Fibroblast of the aortic adventitia (primary cell): ENCODE data around the gene CST9L. TPM values are rescaled to one million over a fixed set of nuclear protein-coding genes. Genes with fewer than 3 reads are reported as not detected.
"Not testable (repeated sequence)": the region's sequence is repeated elsewhere in the genome, so short reads cannot be mapped to it uniquely, and the experiment has no call there.

Source experiments
- DNase-seq: peaks from one replicate; pipeline ENCODE4 v3.0.0-alpha.2; 2010; ENCODE audit warnings: low read depth
- H3K4me3 ChIP-seq: 2 replicates; pipeline ENCODE4 v1.5.1; 2011; ENCODE audit warnings: low read depth, mild to moderate bottlenecking, control low read depth, low read length, moderate library complexity
- total RNA-seq: library from RNA; depleted of rRNA; stranded (reverse); fragments of >200 nt; gene quantifications from 2 replicates; pipeline ENCODE4 v1.2.3, GENCODE V29; 2012; ENCODE audit warnings: low replicate concordance
- TF ChIP-seq, protein P1 (sequence below): IDR thresholded peaks from 2 replicates; pipeline ENCODE4 v1.5.1; 2011; ENCODE audit warnings: mild to moderate bottlenecking, low read length, control low read depth, inconsistent platforms; ENCODE audit not compliant: insufficient read depth

The CST9L gene
- total RNA-seq, 1 donor, result not detected

DNA sequence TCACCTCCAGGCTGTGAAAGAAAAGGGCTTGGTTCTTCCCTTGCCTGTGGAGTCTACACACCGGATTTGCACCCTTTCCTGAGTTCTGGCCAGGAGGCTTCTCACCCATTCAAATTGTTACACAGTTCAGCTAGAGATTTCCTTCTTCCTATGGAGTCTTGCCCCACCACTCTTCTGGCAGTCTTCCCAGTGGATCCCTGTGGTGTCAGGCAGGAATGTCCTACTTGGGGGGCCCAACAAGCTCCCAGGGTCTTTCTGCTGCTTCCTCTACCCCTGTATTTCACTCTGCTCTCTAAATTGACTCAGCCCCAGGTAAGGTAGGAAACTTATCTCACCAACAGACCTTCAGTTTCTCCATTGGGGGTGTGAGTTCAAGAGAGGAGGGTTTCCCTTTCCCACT lies 14.0 kb upstream of the CST9L start:
- DNase-seq, result no peak
- TF ChIP-seq, protein P1, sequence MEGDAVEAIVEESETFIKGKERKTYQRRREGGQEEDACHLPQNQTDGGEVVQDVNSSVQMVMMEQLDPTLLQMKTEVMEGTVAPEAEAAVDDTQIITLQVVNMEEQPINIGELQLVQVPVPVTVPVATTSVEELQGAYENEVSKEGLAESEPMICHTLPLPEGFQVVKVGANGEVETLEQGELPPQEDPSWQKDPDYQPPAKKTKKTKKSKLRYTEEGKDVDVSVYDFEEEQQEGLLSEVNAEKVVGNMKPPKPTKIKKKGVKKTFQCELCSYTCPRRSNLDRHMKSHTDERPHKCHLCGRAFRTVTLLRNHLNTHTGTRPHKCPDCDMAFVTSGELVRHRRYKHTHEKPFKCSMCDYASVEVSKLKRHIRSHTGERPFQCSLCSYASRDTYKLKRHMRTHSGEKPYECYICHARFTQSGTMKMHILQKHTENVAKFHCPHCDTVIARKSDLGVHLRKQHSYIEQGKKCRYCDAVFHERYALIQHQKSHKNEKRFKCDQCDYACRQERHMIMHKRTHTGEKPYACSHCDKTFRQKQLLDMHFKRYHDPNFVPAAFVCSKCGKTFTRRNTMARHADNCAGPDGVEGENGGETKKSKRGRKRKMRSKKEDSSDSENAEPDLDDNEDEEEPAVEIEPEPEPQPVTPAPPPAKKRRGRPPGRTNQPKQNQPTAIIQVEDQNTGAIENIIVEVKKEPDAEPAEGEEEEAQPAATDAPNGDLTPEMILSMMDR, result no peak
- no peak overlapping the region for H3K4me3 ChIP-seq

DNA sequence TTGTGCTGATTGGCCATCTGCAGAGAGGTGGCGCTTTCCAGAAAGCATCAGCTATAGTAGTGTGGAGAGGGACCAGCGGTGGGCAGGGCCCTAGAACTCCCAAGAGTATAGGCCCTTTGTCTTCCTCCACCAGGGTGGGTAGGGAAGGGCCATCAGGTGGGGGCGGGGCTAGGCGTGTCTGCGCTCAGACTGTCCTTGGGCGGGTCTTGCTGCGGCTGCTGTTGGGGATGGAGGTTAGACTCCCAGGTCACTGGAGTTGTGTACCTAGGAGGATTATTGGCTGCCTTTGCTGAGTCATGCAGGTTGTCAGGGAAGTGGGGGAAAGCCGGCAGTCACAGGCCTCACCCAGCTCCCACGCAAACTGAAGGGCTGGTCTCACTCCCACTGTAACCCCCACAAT lies 13.5 kb upstream of the CST9L start:
- H3K4me3 ChIP-seq, DNase-seq: not testable (repeated sequence)

DNA sequence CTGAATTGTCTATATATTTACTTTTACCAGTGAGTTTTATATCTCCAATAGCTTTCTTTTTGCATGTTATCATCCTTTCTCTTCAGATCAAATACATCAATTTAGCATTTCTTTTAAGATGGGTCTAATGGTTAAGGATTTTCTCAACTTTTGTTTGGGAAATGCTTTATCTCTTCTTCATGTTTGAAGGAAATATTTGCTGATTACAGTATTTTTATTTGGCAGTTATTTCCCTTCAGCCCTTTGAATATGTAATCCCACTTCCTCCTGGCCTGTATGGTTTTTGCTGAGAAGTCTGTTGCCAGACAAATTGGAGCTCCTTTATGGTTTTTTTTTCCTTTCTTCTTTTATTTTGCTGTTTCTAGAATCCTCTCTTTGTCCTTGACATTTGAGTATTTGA lies 6.7 kb upstream of the CST9L start:
- TF ChIP-seq, protein P1, result no peak
- no peak for DNase-seq
- no peak overlapping the region for H3K4me3 ChIP-seq

DNA sequence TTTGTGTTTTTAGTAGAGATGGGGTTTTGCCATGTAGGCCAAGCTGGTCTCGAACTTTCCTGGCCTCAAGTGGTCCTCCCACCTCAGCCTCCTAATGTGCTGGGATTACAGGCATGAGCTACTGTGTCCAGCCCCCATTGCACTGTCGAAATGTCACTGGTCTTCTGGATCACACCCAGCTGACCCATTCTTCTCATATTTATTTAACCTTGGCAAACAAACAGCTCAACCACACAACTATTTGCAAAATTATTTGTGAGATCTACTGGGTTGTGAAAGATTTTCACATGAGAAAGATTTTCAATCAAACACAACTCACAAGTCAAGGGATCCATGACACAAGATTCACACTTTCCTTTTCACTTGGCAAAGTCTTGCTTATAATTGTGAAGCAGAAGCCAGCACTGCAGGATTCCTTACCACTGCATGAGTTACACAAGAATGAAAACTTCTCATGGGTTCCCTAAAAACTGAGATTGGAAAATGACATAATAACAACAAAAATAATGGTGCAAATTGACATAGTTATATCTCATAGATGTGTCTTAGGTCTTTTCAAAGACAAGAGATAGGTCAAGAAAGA lies 2.0 kb upstream of the CST9L start:
- TF ChIP-seq, protein P1, result no peak
- DNase-seq, result no peak
- H3K4me3 ChIP-seq, result no peak overlapping the region

DNA sequence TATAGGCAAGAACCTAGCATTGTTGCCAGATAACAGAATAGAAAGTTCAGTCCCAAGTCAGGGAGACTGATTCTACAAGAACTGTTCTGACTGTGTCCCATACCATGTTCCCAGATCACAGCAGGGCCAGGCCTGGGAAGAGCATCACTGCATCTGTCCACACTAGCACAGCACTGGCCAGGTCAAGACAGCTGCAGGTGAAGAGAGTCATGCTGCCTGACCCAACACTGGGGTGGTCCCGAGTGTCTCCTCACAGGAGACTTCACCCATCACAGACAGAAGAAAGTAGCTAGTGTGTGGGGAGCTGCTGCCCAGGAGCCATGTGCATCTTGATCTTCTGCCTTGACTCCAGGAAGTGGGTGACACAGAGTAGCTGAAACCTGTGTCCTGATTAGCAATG lies 1.3 kb upstream of the CST9L start:
- TF ChIP-seq, protein P1, result no peak
- H3K4me3 ChIP-seq, result no peak overlapping the region
- no peak for DNase-seq

DNA sequence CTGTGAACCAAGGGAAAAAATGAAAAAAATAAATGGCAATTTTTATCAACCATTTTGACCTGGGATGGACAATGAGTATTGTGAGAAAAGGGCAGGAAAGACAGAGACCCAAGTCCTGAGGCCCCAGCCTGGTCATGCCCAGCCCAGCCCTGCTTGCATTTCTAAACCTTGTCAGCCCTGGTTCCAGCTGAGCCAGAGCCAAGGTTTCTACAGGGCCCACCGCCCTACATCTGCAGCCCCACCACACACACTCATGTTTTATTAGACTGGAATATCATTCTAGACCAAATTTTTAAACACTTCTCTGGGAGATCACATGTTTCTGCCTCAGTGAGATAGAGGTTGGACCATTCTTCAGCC lies 667 bp upstream of the CST9L start:
- TF ChIP-seq, protein P1, result no peak
- no peak overlapping the region for H3K4me3 ChIP-seq
- DNase-seq, result no peak

DNA sequence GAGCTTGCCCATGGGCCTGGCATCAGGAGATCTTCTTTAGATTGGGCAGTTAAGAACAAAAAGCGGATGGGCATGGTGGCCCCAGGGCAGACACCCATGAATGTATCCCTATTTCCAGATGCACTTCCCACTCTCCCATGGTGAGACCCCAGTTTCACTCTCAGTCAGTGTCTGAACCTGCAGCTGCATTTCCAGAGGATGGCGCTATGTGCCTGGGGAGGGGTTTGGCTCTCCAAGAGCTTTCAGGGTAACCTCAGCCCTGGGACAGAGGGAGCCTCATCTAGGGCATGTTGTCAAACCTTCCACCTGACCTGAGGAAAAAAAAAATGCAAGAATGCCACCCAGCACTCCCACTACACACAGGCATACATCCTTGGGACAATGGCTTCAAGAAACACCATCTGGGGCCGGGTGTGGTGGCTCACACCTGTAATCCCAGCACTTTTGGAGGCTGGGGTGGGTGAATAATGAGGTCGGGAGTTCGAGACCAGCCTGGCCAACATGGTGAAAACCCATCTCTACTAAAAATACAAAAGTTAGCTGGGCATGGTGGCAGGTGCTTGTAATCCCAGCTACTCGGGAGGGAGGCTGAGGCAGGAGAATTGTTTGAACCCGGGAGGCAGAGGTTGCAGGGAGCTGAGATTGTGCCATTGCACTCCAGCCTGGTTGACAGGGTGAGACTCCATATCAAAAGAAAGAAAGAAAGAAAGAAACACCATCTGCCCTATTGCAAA lies 1.9 kb downstream of the CST9L start:
- H3K4me3 ChIP-seq, result no peak overlapping the region
- DNase-seq, result no peak
- TF ChIP-seq, protein P1, result no peak
